HG03280 (cell line): ENCODE data around the gene DDTL.
"Not testable (repeated sequence)": the region's sequence is repeated elsewhere in the genome, so short reads cannot be mapped to it uniquely, and the experiment has no call there.

ENCODE experiments used
- ATAC-seq: cut with Tn5 transposase; IDR thresholded peaks from one replicate; pipeline ENCODE4 v1.9.1; 2021; ENCODE audit warnings: mild to moderate bottlenecking, moderate library complexity; ENCODE audit not compliant: unreplicated experiment

DDTL gene

DNA sequence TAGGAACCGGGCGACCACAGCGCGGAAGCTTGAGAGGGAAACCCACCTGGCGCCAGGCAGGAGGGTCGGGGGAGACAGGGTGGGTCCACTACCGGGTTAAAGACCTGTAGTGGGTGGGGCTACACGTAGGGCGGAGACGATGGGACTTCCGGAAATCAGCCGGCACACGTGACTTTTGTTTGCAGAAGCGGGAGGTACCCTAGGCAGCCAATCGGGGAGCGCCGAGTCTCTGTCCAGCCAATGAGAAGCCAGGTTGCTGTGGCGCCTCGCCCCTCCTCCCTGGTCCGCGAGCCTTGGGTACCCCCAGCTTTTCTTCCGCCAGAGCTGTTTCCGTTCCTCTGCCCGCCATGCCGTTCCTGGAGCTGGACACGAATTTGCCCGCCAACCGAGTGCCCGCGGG is at the start of gene DDTL:
DDTL (plus strand) TSS at position 321 of the 400 bp plus-strand sequence; CDS start at position 348, 27 bp downstream.
- peak; percentile 86 for ATAC-seq

DNA sequence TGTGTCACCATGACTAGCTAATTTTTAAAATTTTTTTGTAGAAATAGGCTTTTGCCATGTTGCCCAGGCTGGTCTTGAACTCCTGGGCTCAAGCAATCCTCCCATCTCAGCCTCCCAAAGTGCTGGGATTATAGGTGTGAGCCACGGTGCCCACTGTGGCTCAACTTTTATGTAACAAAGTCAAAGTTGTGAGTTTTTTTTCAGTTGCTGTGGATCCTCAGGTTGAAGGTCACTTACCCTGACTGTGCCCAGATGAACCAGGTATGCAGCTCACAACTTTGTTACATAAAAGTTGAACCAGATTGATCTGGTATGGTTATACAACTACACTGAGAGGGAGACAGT is 46.4 kb upstream of the DDTL start:
- ATAC-seq = not testable (repeated sequence)

DNA sequence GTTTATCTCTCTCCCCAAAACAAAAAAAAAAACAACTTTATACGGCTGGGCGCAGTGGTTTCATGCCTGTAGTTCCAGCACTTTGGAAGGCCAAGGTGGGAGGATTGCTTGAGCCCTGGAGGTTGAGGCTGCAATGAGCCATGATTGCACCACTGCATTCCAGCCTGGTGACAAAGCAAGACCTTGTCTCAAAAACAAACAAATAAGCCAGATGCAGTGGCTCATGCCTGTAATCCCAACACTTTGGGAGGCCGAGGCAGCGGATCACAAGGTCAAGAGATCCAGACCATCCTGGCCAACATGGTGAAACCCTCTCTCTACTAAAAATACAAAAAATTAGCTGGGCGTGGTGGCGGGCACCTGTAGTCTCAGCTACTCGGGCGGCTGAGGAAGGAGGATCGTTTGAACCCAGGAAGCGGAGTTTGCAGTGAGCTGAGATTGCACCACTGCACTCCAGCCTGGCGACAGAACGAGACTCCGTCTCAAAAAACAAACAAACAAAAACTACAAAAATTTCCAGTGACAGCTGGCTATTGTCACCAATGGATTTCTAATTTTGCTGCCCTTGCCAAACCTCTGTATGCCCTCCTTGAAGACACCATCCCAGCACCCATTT is 45.0 kb upstream of the DDTL start:
- ATAC-seq = not testable (repeated sequence)

DNA sequence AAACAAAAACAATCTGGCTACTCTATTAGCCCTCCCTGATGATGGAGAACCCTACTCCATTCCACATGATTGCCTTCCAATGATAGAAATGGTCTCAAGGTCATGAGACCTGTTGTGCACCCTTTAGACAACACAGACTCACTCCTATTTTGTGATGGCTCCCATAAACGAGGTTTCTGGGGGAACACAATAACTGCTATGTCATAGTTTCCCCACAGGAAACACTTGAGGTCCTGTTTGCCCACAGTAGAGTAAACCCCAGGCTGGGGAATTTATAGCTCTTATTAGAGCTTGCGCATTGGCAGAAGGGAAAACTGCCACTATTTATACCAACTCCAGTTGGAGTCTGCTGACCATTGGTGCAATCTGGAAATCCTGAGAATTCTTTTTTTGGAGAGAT is 43.8 kb upstream of the DDTL start:
- no peak for ATAC-seq

DNA sequence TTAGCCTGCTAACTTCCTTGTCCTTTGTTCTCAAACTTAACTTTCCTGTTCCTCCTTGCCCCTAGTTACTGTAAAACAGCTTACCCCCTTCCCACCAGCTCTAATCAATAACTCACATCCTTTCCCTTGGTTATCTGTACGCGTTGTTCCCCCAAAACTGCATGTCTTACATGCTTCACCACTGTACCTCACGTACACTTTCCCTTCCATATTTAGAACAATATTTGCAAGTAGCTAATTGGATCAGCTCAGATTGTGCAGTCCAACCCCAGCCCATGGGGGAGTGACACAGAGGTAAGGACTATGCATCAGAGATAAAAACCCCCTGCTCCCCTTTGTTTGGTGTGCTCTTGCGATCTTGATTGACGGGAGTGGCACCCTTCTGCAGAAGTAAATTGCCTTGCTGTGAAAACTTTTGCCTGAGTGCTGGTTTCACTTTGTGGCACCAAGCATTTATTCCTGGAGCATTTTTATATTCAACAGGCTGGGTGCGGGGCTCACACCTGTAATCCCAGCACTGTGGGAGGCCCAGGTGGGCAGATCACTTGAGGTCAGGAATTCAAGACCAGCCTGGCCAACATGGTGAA is 41.6 kb upstream of the DDTL start:
- ATAC-seq = no peak

DNA sequence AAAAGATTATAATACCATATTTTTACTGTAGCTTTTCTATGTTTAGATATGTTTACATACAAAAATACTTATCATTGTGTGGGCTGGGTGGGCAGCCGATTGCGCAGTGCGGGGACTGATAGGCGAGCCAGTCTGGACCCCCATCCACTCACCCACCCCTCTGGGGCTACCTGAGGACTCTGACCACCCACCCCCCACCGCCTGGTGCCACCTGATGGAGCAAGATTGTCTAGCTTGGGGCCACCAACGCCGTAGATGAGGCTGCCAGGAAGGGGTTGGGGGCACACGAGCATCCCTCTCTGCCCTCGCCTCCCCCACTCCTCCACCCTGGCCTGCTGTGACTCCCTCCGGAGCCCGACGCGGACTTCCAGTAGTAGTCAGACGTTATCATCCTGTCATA is 40.1 kb upstream of the DDTL start:
- ATAC-seq = no peak

DNA sequence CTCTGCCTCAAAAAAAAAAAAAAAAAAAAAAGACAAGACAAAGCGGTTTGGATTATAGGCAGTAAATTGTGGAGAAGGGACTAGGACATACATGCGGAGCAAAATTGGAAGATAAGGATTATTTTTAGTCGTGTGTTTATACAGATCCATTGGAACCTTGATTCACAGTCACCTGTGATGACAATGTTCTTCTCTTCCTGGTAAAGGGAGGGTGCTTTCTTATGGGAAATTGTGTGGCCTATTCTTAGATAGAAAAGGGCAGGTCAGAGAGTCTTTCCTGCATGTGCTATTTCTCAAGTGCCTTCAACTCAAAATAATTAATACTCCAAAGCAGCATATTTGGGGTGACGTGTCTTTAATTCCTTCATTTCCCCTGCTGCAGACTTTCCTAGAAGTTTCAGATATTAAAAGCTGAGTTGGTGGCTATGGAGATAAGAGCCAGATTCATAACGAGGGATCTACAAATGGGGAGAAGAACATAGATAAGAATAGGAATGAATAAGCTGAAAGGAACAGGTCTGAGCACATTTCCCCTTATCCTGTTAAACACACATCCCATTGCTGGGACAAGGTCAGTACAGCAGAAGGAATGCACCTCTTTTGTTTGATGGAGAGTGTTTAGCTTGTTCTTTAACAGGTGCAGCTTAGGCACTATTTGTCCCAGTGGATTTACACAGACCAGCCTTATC is 28.2 kb upstream of the DDTL start:
- ATAC-seq = no peak

DNA sequence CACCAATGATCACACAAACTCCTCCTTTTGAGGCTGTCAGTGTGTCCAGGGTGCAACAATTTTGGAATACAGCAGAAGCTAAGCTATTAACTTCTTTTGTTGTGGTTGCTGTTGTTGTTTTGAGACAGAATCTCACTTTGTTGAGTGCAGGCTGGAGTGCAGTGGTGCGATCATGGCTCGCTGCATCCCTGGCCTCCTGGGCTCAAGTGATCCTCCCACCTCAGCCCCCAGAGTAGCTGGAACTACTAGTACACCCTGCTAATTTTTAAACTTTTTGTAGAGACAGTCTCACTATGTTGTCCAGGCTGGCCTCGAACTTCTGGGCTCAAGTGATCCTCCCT is 27.7 kb upstream of the DDTL start:
- no peak for ATAC-seq

DNA sequence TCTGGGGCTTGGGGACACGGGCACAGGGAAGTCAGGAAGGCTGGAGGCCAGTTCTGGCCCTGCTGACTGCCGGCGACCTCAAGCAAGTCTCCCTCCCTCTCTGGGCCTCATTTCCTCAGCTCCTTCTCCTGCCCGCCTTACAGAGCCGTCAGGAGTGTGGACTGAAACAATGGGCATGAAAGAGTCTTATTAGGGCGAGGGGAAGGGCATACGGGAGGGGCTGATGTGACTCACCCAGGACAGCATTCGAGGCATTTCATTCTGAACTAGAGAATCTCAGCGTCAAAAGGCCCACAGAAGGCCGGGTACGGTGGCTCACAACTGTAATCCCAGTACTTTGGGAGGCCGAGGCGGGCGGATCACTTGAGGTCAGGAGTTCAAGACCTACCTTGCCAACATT is 26.5 kb upstream of the DDTL start:
- not testable (repeated sequence) for ATAC-seq

DNA sequence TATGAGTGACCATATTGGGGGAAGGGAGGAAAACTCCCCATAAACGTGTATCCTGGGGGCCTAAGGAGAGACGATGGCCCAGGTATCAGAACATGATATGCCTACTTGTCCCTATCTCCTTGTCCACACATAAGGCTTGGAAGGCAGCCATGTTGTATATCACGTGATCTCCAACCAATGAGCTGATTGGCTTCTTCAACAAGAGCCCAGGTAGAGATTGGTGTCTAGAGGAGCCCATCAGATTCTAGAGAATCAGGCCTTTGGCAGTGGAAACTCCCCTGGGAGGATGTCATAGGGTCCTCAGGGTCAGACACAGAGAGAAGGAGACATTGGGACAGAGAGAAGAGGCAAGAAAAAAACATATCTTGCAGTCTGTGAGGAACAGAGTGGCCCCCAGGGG is 19.3 kb upstream of the DDTL start:
- not testable (repeated sequence) for ATAC-seq

DNA sequence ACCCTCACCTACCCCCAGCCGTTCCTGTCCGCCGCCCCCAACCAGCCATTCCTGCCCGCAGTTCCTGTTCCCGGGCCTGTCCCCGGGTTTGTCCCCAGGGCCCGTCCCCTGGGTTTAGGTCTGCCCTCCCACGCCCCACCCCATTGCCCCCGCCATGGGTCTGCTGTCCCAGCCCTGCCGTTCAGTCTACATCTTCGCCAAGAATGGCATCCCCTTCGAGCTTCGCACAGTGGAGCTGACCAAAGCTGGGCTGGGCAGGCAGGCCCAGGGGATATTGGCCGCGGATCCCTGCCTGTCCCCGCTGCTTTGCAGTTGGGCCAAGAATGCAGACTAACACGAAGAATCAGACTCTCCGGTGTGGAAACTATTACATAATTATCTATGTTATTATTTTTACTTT is 16.9 kb upstream of the DDTL start:
- ATAC-seq = not testable (repeated sequence)

DNA sequence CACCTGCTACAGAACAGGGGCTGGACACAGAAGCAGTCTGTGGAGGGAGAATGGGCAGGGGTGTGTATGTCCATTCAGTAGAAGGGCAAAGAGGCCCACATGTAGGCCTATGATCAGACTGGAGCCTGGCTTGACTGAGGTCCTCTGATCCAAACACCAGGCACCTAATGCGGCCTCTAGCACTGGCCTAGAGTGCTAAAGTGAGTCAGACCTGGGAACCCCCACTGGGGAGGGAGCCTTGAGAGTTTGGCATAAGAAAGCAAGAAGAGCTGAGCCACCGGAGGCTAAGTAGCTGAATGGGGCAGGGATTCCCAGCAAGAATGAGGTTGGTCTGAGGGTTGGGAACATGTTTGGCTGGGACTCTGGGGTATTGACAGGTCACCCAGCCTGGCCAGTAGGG is 15.3 kb upstream of the DDTL start:
- ATAC-seq = not testable (repeated sequence)

DNA sequence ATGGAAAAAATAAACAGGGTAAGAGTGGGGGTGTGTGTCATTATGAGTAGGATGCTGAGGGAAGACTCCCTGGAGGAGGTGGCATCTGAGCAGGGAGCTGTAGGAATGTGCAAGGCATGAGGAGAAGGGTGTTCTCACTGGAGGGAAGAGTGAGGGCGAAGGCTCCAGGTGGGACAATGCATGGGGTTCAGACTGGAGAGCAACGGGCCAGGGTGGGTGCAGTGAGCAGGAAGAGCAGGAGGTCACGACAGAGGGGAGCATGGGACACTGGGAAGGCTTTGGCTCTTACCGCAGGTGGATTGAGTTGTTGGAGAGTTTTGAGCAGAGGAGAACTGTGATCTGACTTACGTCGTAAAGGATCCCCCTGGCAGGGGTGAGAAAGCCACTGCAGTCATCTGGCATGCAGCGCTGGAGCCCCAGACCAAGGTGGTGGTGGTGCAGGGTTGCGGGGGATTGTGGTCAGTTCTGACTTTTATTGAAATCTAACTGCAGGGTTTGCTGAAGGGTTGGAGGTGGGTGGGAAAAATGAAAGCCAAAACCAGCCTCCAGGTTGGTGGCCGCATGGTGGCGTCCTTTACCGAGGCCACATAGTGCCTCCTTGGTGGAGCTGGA is 13.8 kb upstream of the DDTL start:
- ATAC-seq = not testable (repeated sequence)

DNA sequence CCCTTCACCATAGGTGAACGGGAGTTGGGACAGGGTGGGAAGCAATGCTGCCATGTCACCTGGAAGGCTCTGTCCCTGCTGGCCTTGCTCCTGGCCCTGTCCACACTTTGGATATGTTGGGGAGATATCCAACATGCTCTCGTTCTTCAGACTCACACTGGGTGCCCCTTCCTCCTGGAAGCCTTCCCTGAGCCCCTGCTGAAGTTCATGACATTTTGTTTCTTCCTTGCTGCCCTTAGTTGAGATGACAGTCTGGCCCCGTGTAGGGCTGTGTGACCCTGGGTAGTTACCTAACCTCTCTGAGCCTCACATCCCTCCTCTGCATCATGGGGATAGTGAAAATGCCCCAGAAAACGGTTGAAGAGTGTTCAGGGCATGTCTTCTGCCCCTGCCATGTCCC is 13.2 kb upstream of the DDTL start:
- not testable (repeated sequence) for ATAC-seq

DNA sequence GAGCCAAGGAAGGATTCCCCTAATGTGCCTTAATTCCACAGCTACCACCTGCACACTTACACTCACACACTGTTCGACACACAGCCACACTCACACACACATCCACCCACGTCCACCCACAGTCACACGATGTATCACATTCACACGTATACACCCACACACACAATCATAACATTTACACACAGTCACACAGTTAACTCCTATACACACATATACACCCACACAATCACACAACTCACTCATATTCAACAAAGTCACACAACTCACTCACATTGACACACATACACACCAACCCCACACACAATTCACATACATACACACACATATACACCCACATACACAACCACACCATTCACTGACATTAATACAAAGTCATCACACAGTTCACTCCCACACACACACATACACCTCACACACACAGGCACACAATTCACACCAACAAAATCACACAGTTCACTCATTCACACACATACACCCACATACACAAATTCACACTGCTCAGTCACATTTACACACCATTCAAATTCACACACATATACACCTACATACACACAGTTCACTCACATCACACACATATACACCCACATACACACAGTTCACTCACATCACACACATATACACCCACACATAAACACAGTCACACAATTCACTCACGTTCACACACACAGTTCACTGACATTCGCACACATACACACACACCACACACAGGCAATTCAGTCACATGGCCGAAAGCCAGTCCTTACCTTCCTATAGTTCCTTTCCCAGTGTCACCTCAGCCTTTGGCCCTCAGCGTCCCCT is 12.3 kb upstream of the DDTL start:
- not testable (repeated sequence) for ATAC-seq

DNA sequence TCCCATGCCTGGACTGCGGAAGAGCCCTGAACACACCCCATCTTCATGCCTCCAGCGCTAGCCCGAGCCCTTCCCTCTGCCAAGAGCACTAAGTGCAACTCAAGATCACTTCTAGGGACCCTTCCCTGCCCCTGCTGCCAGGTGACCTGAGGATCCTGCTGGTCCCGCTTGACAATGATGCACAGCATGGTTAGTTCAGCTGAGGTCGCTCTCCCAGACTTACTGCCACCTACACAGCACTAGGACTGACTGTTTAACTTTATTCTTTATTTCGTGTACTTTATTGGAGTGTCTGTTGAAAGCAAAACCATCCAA is 11.7 kb upstream of the DDTL start:
- ATAC-seq = not testable (repeated sequence)

DNA sequence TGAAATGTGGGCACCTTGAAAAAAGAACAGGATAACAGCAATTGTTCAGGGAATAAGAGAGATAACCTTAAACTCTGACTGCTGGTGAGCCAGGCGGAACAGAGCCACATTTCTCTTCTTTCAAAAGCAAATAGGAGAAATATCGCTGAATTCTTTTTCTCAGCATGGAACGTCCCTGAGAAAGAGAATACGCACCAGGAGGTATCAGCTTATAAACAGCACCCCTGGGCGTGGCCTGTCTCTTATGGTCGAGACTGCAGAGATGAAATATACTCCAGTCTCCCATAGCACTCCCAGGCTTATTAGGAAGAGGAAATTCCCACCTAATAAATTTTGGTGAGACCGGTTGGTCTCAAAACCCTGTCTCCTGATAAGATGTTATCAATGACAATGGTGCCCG is 10.8 kb upstream of the DDTL start:
- not testable (repeated sequence) for ATAC-seq

DNA sequence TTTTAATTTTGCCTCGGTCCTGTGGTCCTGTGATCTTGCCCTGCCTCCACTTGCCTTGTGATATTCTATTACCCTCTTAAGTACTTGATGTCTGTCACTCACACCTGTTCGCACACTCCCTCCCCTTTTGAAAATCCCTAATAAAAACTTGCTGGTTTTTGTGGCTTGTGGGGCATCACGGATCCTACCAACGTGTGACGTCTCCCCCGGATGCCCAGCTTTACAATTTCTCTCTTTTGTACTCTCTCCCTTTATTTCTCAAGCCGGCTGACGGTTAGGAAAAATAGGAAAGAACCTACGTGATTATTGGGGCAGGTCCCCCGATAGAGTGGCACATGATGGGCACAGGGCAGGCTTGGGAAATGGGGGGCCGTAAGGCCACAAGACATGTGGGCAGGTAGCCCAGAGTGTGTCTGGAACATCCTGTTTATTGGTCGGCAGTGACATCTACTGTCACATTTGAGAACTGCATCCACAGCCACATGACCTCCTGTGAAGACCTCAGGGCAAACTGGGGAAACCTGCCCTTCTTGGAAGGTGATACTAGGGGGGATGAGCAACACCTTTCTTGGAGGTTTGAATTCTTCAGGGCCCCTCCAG is 10.3 kb upstream of the DDTL start:
- ATAC-seq = not testable (repeated sequence)

DNA sequence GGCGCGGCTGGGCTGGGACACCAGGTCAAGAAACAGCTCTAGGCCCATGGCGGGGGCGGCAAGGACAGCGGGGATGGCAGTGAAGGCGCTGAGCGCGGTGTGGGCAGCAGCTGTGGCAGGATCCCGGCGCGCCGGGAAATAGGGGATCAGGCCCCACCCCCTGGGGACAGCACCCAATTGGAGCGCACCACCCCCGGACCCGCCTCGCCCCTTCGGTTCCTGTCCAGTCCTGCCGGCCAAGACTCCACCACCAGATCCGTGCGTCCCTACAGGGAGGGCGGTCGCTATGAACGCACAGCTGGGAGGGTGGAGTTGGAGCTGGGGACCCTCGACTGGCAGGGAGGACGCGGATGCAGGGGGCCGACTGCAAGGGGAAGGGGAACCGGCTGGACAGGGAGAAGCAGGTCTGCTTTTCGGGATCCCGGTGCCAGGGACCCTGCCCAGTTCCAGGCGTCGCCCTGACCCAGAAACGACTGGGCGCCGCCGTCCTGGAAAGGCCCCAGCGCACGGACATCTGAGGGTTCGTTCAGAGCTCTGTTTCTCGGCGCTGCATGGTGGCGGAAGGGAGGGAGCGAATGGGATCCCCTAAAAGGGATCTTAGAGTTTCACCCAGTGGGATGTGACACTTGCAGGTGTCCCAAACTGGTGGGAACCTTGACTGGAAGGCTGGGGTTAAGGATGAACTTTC is 5.5 kb upstream of the DDTL start, which contains the start of gene GSTT2B:
GSTT2B (minus strand) TSS at position 112 of the 688 bp plus-strand sequence; CDS start at position 48, 64 bp downstream.
- ATAC-seq = not testable (repeated sequence)

DNA sequence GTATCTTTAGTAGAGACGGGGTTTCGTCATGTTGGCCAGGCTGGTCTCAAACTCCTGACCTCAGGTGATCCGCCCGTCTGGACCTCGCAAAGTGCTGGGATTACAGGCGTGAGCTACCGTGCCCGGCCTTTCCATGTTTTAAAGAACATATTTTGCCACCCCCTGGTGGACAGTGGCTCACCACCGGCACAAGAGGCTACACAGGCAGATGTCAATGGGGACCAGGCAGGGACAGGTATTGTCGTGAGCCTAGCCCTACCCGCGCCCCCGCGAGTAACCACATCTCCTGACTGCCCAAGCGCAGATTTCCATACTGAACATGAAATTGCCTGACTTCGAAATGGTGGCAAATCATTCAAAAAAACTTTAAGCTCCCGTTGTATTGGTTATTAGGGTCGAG is 594 bp upstream of the DDTL start:
- ATAC-seq = peak; percentile 42
